Neuronal stem cell (in vitro differentiated cells): ENCODE measurements around the gene NDUFAF3.

ENCODE experiments used
- DNase-seq: peaks from one replicate; pipeline ENCODE4 v3.0.0-alpha.2; 2013; ENCODE audit warnings: low spot score
- H2AFZ ChIP-seq: one replicate; pipeline ENCODE4 v1.6.1; 2013; ENCODE audit warnings: mild to moderate bottlenecking, low read length, inconsistent platforms
- H2AK5ac ChIP-seq: 2 replicates; pipeline ENCODE4 v1.6.1; 2013; ENCODE audit warnings: low read depth, mild to moderate bottlenecking, inconsistent platforms, low read length, moderate library complexity, mixed read lengths
- H2BK120ac ChIP-seq: 2 replicates; pipeline ENCODE4 v1.6.1; 2013; ENCODE audit warnings: low read depth, mild to moderate bottlenecking, inconsistent platforms, low read length, moderate library complexity, mixed read lengths
- H2BK12ac ChIP-seq: one replicate; pipeline ENCODE4 v1.6.1; 2013; ENCODE audit warnings: low read length, inconsistent platforms
- H2BK15ac ChIP-seq: 2 replicates; pipeline ENCODE4 v1.6.1; 2013; ENCODE audit warnings: mild to moderate bottlenecking, low read length, inconsistent platforms, mixed read lengths
- H2BK5ac ChIP-seq: one replicate; pipeline ENCODE4 v1.6.1; 2013; ENCODE audit warnings: inconsistent platforms, mild to moderate bottlenecking, low read length, moderate library complexity
- H3K14ac ChIP-seq: one replicate; pipeline ENCODE4 v1.6.1; 2013; ENCODE audit warnings: low read length, inconsistent platforms
- H3K18ac ChIP-seq: 2 replicates; pipeline ENCODE4 v1.6.1; 2013; ENCODE audit warnings: low read length, inconsistent platforms
- H3K23ac ChIP-seq: 2 replicates; pipeline ENCODE4 v1.6.1; 2013; ENCODE audit warnings: low read depth, mild to moderate bottlenecking, mixed read lengths, low read length, inconsistent platforms; ENCODE audit not compliant: poor library complexity
- H3K27ac ChIP-seq: replicated peaks from 3 replicates; pipeline ENCODE4 v1.5.1; 2013; ENCODE audit warnings: low read length, inconsistent platforms
- H3K27me3 ChIP-seq, 3 experiments: 2 replicates each; pipeline ENCODE4 v1.6.1; 2013; ENCODE audit warnings: low read length in 3 of 3, mild to moderate bottlenecking in 2 of 3, inconsistent platforms in 1 of 3, low read depth in 1 of 3, mixed read lengths in 1 of 3, moderate library complexity in 1 of 3; ENCODE audit not compliant: control insufficient read depth in 3 of 3, insufficient read depth in 3 of 3
- H3K36me3 ChIP-seq, 2 donors: replicated peaks in 1 of 2; 2 replicates each; pipeline ENCODE4 v1.6.1; 2013; ENCODE audit warnings: low read length in 2 of 2; ENCODE audit not compliant: control insufficient read depth in 2 of 2, insufficient read depth in 2 of 2
- H3K4ac ChIP-seq: 2 replicates; pipeline ENCODE4 v1.6.1; 2013; ENCODE audit warnings: inconsistent platforms, mild to moderate bottlenecking, low read length, moderate library complexity
- H3K4me1 ChIP-seq, 2 donors: 1 replicate in 1 of 2; 2 replicates in 1 of 2; pipeline ENCODE4 v1.6.1; 2013; ENCODE audit warnings: low read length in 2 of 2, low read depth in 1 of 2; ENCODE audit not compliant: control insufficient read depth in 2 of 2, insufficient read depth in 1 of 2
- H3K4me2 ChIP-seq: one replicate; pipeline ENCODE4 v1.6.1; 2013; ENCODE audit warnings: mild to moderate bottlenecking, low read length, inconsistent platforms; ENCODE audit not compliant: insufficient read depth, poor library complexity, severe bottlenecking
- H3K4me3 ChIP-seq, 2 donors: 2 replicates each; pipeline ENCODE4 v1.5.1; 2013; ENCODE audit warnings: low read length in 2 of 2, mild to moderate bottlenecking in 2 of 2, inconsistent platforms in 1 of 2, moderate library complexity in 1 of 2
- H3K79me1 ChIP-seq: one replicate; pipeline ENCODE4 v1.6.1; 2013; ENCODE audit warnings: low read depth, mild to moderate bottlenecking, inconsistent platforms, low read length, moderate library complexity
- H3K9ac ChIP-seq: one replicate; pipeline ENCODE4 v1.6.1; 2013; ENCODE audit warnings: mild to moderate bottlenecking, low read depth, low read length, inconsistent platforms; ENCODE audit not compliant: poor library complexity
- H3K9me3 ChIP-seq, 2 donors: replicated peaks in 1 of 2; 2 replicates each; pipeline versions ENCODE3 to v1.6.1; 2013; ENCODE audit warnings: low read length in 2 of 2, mild to moderate bottlenecking in 2 of 2, inconsistent platforms in 1 of 2, low read depth in 1 of 2, mixed read lengths in 1 of 2, moderate library complexity in 1 of 2; ENCODE audit not compliant: control insufficient read depth in 2 of 2, insufficient read depth in 1 of 2
- H4K8ac ChIP-seq: one replicate; pipeline ENCODE4 v1.6.1; 2013; ENCODE audit warnings: low read depth, mild to moderate bottlenecking, inconsistent platforms, low read length, moderate library complexity
- H4K91ac ChIP-seq: one replicate; pipeline ENCODE4 v1.6.1; 2013; ENCODE audit warnings: low read length, low read depth, mild to moderate bottlenecking, inconsistent platforms; ENCODE audit not compliant: poor library complexity
- WGBS, 2 donors: extraction: QIAGEN DNeasy Blood & Tissue Kit; methylation state at CpG; one replicate each; pipeline ENCODE4 v1.1.7; 2013; ENCODE audit warnings: missing lambda C conversion rate in 2 of 2, mixed read lengths in 1 of 2; ENCODE audit not compliant: insufficient read length in 2 of 2, insufficient replicate concordance in 1 of 2; ENCODE audit errors: extremely low coverage in 2 of 2; 5-methylcytosine and 5-hydroxymethylcytosine counted together

Gene NDUFAF3

GRCh38 chr3:49018707-49019006 is 3.3 kb upstream of the NDUFAF3 start:
- no peak overlapping the region for H3K9ac ChIP-seq
- H3K4ac ChIP-seq: no peak overlapping the region
- H2BK15ac ChIP-seq: no peak overlapping the region
- H2AK5ac ChIP-seq: no peak overlapping the region
- H3K36me3 ChIP-seq: peaks cover 38 to 48% of the 10 kb centered on the region in 2 donors
- H3K23ac ChIP-seq: peak overlapping the region; percentile 97
- H3K27me3 ChIP-seq: no peaks in the 10 kb centered on the region
- H3K18ac ChIP-seq: peak overlapping the region; percentile 20
- no peak overlapping the region for H2BK120ac ChIP-seq
- no peak overlapping the region for H4K8ac ChIP-seq
- no peak overlapping the region for H2BK12ac ChIP-seq
- DNase-seq: no peak
- peak overlapping the region; percentile 92 for H2AFZ ChIP-seq
- H3K4me1 ChIP-seq: peaks cover 22 to 23% of the 10 kb centered on the region in 2 donors
- H3K14ac ChIP-seq: no peak overlapping the region
- H2BK5ac ChIP-seq: no peak overlapping the region
- peaks cover 25% of the 10 kb centered on the region for H3K79me1 ChIP-seq
- H3K4me2 ChIP-seq: peak overlapping the region; percentile 71
- no peaks in the 10 kb centered on the region for H3K9me3 ChIP-seq
- WGBS, 2 donors: no CpG with 5 or more reads among the region's 18 CpGs
- peak overlapping the region; percentile 19 for H3K27ac ChIP-seq
- peak overlapping the region; percentile 91 to 98 for H3K4me3 ChIP-seq
- H4K91ac ChIP-seq: no peak overlapping the region

DNA sequence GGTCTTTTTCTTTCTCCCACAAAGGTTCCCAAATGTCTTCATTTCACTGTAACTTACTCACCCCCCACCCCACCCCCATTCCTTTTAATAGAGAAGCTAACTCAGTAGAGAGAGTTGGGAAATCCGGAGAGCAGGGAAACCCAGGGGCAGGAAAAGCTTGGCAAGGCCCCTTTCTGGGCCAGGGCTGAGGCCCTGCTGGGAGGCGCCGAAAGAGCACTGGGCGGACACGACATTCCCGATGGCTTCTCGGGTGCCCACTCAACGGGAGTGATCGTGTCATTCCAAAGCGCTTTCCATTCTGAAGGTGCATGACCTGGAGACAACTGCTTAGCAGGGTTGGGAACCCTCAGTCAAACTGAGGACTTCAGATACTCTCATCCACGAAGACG is 2.0 kb upstream of the NDUFAF3 start:
- Histone ChIP-seq H2AK5ac (no peak overlapping the region), H3K4me3 (peak overlapping the region; percentile 92 to 97), H3K27me3 (no peaks in the 10 kb centered on the region), H3K4me1 (peaks cover 22 to 23% of the 10 kb centered on the region in 2 donors), H3K23ac (peak overlapping the region; percentile 75), H3K14ac (no peak overlapping the region), H4K8ac (no peak overlapping the region), H2AFZ (no peak overlapping the region), H3K4ac (no peak overlapping the region), H3K27ac (no peak overlapping the region), H3K36me3 (peaks cover 36 to 48% of the 10 kb centered on the region in 2 donors), H3K9ac (peak overlapping the region; percentile 86), H4K91ac (no peak overlapping the region), H2BK120ac (peak overlapping the region; percentile 56), H3K4me2 (peak overlapping the region; percentile 89), H2BK5ac (no peak overlapping the region), H2BK15ac (no peak overlapping the region), H3K18ac (no peak overlapping the region), H3K9me3 (no peaks in the 10 kb centered on the region), H2BK12ac (no peak overlapping the region), H3K79me1 (peaks cover 19% of the 10 kb centered on the region)
- WGBS, 2 donors: no CpG with 5 or more reads among the region's 12 CpGs
- no peak for DNase-seq

GRCh38 chr3:49020330-49021212 is 1.4 kb upstream of the NDUFAF3 start:
- H4K91ac ChIP-seq: peak overlapping the region; percentile 39
- H3K18ac ChIP-seq: peak overlapping the region; percentile 53
- peak overlapping the region; percentile 61 for H3K14ac ChIP-seq
- peak overlapping the region; percentile 56 for H2BK120ac ChIP-seq
- peaks cover 22 to 23% of the 10 kb centered on the region in 2 donors for H3K4me1 ChIP-seq
- DNase-seq: no peak
- peak overlapping the region; percentile 2 for H2BK5ac ChIP-seq
- no CpG with 5 or more reads among the region's 51 CpGs for WGBS, 2 donors
- H3K27me3 ChIP-seq: no peaks in the 10 kb centered on the region
- peaks cover 17% of the 10 kb centered on the region for H3K79me1 ChIP-seq
- peaks cover 36 to 48% of the 10 kb centered on the region in 2 donors for H3K36me3 ChIP-seq
- H3K23ac ChIP-seq: peak overlapping the region; percentile 99
- peak overlapping the region; percentile 92 to 97 for H3K4me3 ChIP-seq
- H3K9me3 ChIP-seq: no peaks in the 10 kb centered on the region
- peak overlapping the region; percentile 96 for H2BK12ac ChIP-seq
- H2BK15ac ChIP-seq: peak overlapping the region; percentile 55
- peak overlapping the region; percentile 2 for H2AK5ac ChIP-seq
- H3K27ac ChIP-seq: peak overlapping the region; percentile 18
- H4K8ac ChIP-seq: no peak overlapping the region
- H2AFZ ChIP-seq: peak overlapping the region; percentile 92
- peak overlapping the region; percentile 89 for H3K4me2 ChIP-seq
- H3K4ac ChIP-seq: no peak overlapping the region
- H3K9ac ChIP-seq: peak overlapping the region; percentile 95

GRCh38 chr3:49021213-49021812 is 608 bp upstream of the NDUFAF3 start:
- Histone ChIP-seq H3K79me1 (peaks cover 14% of the 10 kb centered on the region), H2AFZ (peak overlapping the region; percentile 92), H3K14ac (no peak overlapping the region), H2BK12ac (no peak overlapping the region), H3K18ac (peak overlapping the region; percentile 99), H3K27me3 (no peaks in the 10 kb centered on the region), H2BK5ac (peak overlapping the region; percentile 99), H3K4me2 (peak overlapping the region; percentile 99), H3K9me3 (no peaks in the 10 kb centered on the region), H3K36me3 (peaks cover 35 to 48% of the 10 kb centered on the region in 2 donors), H3K23ac (peak overlapping the region; percentile 99), H3K4ac (no peak overlapping the region), H2AK5ac (peak overlapping the region; percentile 2), H4K8ac (no peak overlapping the region), H4K91ac (peak overlapping the region; percentile 75), H3K4me1 (peaks cover 22 to 23% of the 10 kb centered on the region in 2 donors), H3K9ac (peak overlapping the region; percentile 100), H2BK15ac (peak overlapping the region; percentile 55), H2BK120ac (peak overlapping the region; percentile 81), H3K4me3 (peak overlapping the region; percentile 93 to 97), H3K27ac (peak overlapping the region; percentile 99)
- WGBS, 2 donors: no CpG with 5 or more reads among the region's 60 CpGs
- peak; percentile 98 for DNase-seq
